Keratinocyte (primary cell): ENCODE measurements around the gene GAS2. TPM values are rescaled to one million over a fixed set of nuclear protein-coding genes. Genes with fewer than 3 reads are reported as not detected.

Experiments used
- DNase-seq: peaks from one replicate; pipeline ENCODE4 v3.0.0-alpha.2; 2011; ENCODE audit warnings: low read depth, missing footprints, low spot score
- FAIRE-seq: peaks from 2 replicates; lab custom pipeline; 2011; peaks lifted over from hg19 to GRCh38; lab: Jason Lieb, UNC
- H2AFZ ChIP-seq: 2 replicates; pipeline ENCODE4 v1.6.0; 2012; ENCODE audit warnings: low read length, control low read depth, inconsistent platforms; ENCODE audit not compliant: control insufficient read depth
- H3K27ac ChIP-seq: 2 replicates; pipeline ENCODE4 v1.5.1; 2011; ENCODE audit warnings: low read length; ENCODE audit not compliant: control insufficient read depth, insufficient read depth
- H3K27me3 ChIP-seq: 3 replicates; pipeline ENCODE4 v1.6.0; 2011; ENCODE audit warnings: low read length; ENCODE audit not compliant: control insufficient read depth, insufficient read depth; ENCODE audit errors: extremely low read depth
- H3K36me3 ChIP-seq, 2 experiments: 2 replicates in 1 of 2; 3 replicates in 1 of 2; pipeline ENCODE4 v1.5.1; 2011; ENCODE audit warnings: low read length in 2 of 2, mild to moderate bottlenecking in 1 of 2; ENCODE audit not compliant: control insufficient read depth in 2 of 2, insufficient read depth in 2 of 2; ENCODE audit errors: extremely low read depth in 1 of 2
- H3K4me1 ChIP-seq: 3 replicates; pipeline ENCODE4 v1.5.1; 2011; ENCODE audit warnings: low read length; ENCODE audit not compliant: control insufficient read depth, insufficient read depth; ENCODE audit errors: extremely low read depth
- H3K4me2 ChIP-seq: 3 replicates; pipeline ENCODE4 v1.6.0; 2011; ENCODE audit warnings: low read depth, low read length; ENCODE audit not compliant: control insufficient read depth, insufficient read depth; ENCODE audit errors: extremely low read depth
- H3K4me3 ChIP-seq, 3 experiments: fragments of 200-600 bp in 1 of 3; sonication (generic) in 1 of 3; 2 replicates in 2 of 3; 3 replicates in 1 of 3; pipeline ENCODE4 v1.5.1; 2011 to 2016; ENCODE audit warnings: low read length in 3 of 3, mild to moderate bottlenecking in 3 of 3, control low read depth in 2 of 3, inconsistent platforms in 1 of 3, low read depth in 1 of 3, mixed read lengths in 1 of 3, mixed run types in 1 of 3, moderate library complexity in 1 of 3; ENCODE audit not compliant: control insufficient read depth in 2 of 3, insufficient read depth in 2 of 3; ENCODE audit errors: extremely low read depth in 1 of 3
- H3K79me2 ChIP-seq: 2 replicates; pipeline ENCODE4 v1.6.0; 2012; ENCODE audit warnings: low read length; ENCODE audit not compliant: control insufficient read depth, insufficient read depth
- H3K9ac ChIP-seq: 3 replicates; pipeline ENCODE4 v1.6.0; 2011; ENCODE audit warnings: low read length; ENCODE audit not compliant: control insufficient read depth, insufficient read depth; ENCODE audit errors: extremely low read depth
- H3K9me1 ChIP-seq: 3 replicates; pipeline ENCODE4 v1.6.0; 2011; ENCODE audit warnings: low read length; ENCODE audit not compliant: control insufficient read depth, insufficient read depth; ENCODE audit errors: extremely low read depth
- H3K9me3 ChIP-seq: 2 replicates; pipeline ENCODE4 v1.5.1; 2012; ENCODE audit warnings: low read depth, low read length; ENCODE audit not compliant: control insufficient read depth
- H4K20me1 ChIP-seq: 3 replicates; pipeline ENCODE4 v1.6.0; 2011; ENCODE audit warnings: low read length; ENCODE audit not compliant: control insufficient read depth, insufficient read depth; ENCODE audit errors: extremely low read depth
- CTCF ChIP-seq, 3 experiments: IDR thresholded peaks in 1 of 3; conservative IDR thresholded peaks in 1 of 3; optimal IDR thresholded peaks in 1 of 3; 2 replicates in 2 of 3; 3 replicates in 1 of 3; pipeline versions ENCODE3 to v1.5.1; 2011; ENCODE audit warnings: low read length in 3 of 3, mild to moderate bottlenecking in 3 of 3, moderate library complexity in 2 of 3, control low read depth in 1 of 3, inconsistent platforms in 1 of 3; ENCODE audit not compliant: insufficient read depth in 2 of 3; ENCODE audit errors: extremely low read depth in 1 of 3
- EZH2 ChIP-seq: IDR thresholded peaks from one replicate; pipeline ENCODE4 v1.6.1; 2012; ENCODE audit warnings: inconsistent platforms, mild to moderate bottlenecking, low read length, moderate library complexity
- dilution Hi-C: fragments of 300-500 bp; cut with MboI; formaldehyde crosslinking; loops from one replicate; pipeline ENCODE4 v1.7.0; 2020; ENCODE audit warnings: low sequenced_read_pairs; ENCODE audit not compliant: extremely low pct_ligation_motif_present
- polyA plus RNA-seq, 5 experiments: library from polyadenylated mRNA; depleted of rRNA in 3 of 5; stranded (reverse) in 3 of 5; stranded (forward) in 1 of 5; unstranded in 1 of 5; fragments of >200 nt; gene quantifications; 1 replicate in 1 of 5; 2 replicates in 3 of 5; 3 replicates in 1 of 5; pipeline versions ENCODE4 v1.2.1 to v1.2.3, GENCODE V29; 2011 to 2012; ENCODE audit warnings: missing spikeins in 2 of 5, low read depth in 1 of 5, low replicate concordance in 1 of 5

Gene GAS2
- polyA plus RNA-seq, 1 donor (not counting 4 experiments of a cell fraction or from before 2014, with no cell fraction given) = 0.62 TPM

GRCh38 chr11:22703040-22703439, 36.6 kb downstream of the GAS2 start:
- Histone ChIP-seq H3K4me2 (peak overlapping the region; percentile 76), H3K9ac (no peak overlapping the region)
- FAIRE-seq = peak; percentile 90

GRCh38 chr11:22703591-22703990, 37.2 kb downstream of the GAS2 start:
- Histone ChIP-seq H3K36me3 (no peaks in the 10 kb centered on the region), H3K9me1 (no peaks in the 10 kb centered on the region), H3K27ac (peak overlapping the region; percentile 20), H3K9me3 (no peaks in the 10 kb centered on the region), H3K4me2 (peak overlapping the region; percentile 76), H2AFZ (peak overlapping the region; percentile 49), H3K9ac (no peak overlapping the region), H3K4me3 (no peak overlapping the region), H3K79me2 (no peaks in the 10 kb centered on the region), H4K20me1 (no peaks in the 10 kb centered on the region), H3K4me1 (peaks cover 12% of the 10 kb centered on the region), H3K27me3 (no peaks in the 10 kb centered on the region)
- FAIRE-seq (no peak), DNase-seq (no peak)
- TF ChIP-seq CTCF (optimal IDR thresholded peaks at IDR 0.05 in 1 of 3, IDR thresholded peaks at IDR 0.05 in 1 of 3, conservative IDR thresholded peaks at IDR 0.05 in 1 of 3; ENCODE audit: extremely low read depth in 1 of 3, insufficient read depth in 2 of 3, low read length in 3 of 3) = no peak
- no peak for TF ChIP-seq EZH2
- dilution Hi-C loops = no loop called here

More at GRCh38 chr11:22703040-22703439, 36.6 kb downstream of the GAS2 start:
- peak overlapping the region; percentile 20 for H3K27ac ChIP-seq
- H3K9me3 ChIP-seq = no peaks in the 10 kb centered on the region
- H3K4me1 ChIP-seq = peaks cover 12% of the 10 kb centered on the region
- H2AFZ ChIP-seq = peak overlapping the region; percentile 49
- no peaks in the 10 kb centered on the region for H4K20me1 ChIP-seq
- H3K4me3 ChIP-seq = no peak overlapping the region
- H3K36me3 ChIP-seq = no peaks in the 10 kb centered on the region
- no peaks in the 10 kb centered on the region for H3K27me3 ChIP-seq
- dilution Hi-C loops = no loop called here
- TF ChIP-seq CTCF (optimal IDR thresholded peaks at IDR 0.05 in 1 of 3, IDR thresholded peaks at IDR 0.05 in 1 of 3, conservative IDR thresholded peaks at IDR 0.05 in 1 of 3; ENCODE audit: extremely low read depth in 1 of 3, insufficient read depth in 2 of 3, low read length in 3 of 3) (no peak), EZH2 (no peak)
- H3K9me1 ChIP-seq = no peaks in the 10 kb centered on the region
- H3K79me2 ChIP-seq = no peaks in the 10 kb centered on the region
- peak; percentile 61 for DNase-seq
